Fibroblast of skin of scalp (primary cell): Measurements from ENCODE around the gene SCMH1.
"Not testable (repeated sequence)": the region's sequence is repeated elsewhere in the genome, so short reads cannot be mapped to it uniquely, and the experiment has no call there.

Experiments used
- DNase-seq: peaks from one replicate; pipeline ENCODE4 v3.0.0-alpha.2; 2013

SCMH1 gene

DNA sequence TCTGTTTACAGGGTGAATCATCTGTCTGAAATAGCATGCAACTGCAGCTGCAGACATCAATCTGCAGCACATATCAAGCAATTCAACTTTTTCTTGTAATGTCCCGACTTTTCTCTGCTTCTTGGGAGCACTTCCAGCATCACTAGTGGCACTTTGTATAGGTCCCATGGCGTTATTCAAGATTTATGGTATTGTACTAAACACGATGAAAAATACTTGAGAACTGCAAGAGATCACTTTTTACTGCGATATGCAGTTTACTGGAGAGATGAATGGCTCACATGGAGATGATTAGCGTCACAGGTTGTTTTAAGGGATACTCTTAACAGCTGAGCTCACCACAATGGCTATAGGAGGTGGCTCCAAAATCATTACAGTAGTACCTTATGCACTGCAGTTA lies 7.2 kb upstream of the SCMH1 start:
- no peak for DNase-seq

DNA sequence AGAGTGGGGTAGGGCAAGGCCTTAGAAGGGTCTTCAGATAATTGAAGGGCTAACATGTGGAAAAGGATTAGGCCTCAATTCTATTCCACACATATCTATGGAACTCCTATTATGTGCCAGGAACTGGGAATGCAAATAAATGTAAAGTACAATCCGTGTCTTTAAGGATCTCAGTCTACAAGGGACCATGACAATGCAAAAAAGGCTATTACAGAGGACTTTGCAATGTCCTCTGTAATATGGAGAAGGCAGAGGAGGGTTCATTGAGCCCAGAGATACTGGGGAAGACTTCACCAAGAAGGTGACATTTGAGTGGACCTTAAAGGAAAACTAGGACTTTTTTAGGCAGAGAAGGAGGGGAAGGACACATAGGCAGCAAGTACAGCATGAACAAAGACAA lies 4.5 kb upstream of the SCMH1 start:
- no peak for DNase-seq

GRCh38 chr1:41245659-41246058 lies 3.6 kb upstream of the SCMH1 start:
- no peak for DNase-seq

DNA sequence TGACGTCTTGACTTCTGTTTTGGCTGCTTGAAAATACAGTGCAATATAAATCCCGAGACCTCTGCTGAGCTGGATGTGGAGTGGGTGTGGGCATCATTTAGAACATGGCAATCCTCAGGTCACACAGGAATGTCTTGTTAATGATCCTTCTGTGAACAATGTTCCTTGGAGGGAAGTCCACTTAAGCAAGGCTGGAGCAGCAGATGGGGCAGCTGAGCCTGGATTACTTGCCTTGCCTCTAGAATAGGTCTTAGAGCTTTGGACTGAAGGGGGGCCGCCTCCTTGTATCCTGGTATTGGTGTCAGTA lies 926 bp upstream of the SCMH1 start:
- DNase-seq: no peak

- no peak for DNase-seq
Observed at GRCh38 chr1:41242342-41243078, 404 bp upstream of the SCMH1 start.

GRCh38 chr1:41241354-41241748 lies 755 bp downstream of the SCMH1 start:
- DNase-seq: peak; percentile 53

DNA sequence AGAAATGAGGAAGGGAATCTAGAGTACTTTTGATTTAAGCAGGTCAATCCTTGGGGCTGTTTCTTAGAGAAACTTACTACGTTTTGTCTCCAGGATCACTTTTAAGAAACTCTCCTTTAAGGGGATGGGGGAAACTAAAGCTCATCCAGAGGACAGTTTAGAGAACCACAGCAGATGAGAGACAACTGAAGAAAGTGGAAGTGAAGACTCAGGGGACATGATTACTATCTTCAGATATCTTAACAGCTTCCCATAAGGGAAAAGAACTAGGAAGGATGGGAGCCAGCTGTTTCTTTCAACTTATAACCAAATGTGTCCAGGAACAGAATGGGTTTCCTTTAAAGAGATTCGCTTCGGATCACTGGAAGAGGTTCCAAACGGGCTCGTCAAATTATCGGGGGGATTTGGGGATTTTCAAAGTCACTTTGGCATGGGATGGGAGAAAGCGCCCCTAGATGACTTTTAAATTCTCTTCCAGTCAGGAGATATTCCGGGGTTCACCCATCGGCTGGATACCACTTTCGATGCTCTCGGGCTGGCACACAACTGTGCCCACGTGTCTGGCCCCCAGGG lies 1.2 kb downstream of the SCMH1 start:
- peak; percentile 27 for DNase-seq

DNA sequence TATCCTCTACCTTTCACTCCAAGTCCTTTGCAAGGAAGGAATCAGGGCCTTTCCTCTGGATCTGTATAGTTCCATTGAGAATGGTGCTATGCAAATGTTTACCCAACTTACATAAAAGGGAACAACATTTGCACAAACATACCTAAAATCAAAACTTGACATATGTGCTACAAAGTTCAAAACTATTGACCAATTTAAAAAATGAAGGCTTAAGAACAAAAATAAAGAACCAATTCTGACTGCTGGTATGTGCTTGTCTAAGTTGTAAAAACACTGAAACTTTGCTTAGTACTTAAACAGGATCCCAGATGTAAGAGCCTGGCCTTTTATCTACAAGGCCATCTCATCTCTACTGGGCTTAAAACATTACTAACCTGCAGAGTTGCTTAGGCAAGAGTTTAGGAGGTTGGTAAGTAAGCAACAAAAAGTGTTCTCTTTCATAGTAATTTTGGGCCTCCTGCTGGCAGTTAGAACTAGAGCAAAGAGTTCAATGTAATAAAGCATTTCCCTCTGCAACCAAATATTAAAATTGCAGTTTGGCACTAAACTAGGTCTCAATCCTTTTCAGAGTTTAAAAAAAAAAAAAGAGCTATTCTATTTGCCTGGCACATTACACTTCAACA lies 2.0 kb downstream of the SCMH1 start:
- peak; percentile 63 for DNase-seq

DNA sequence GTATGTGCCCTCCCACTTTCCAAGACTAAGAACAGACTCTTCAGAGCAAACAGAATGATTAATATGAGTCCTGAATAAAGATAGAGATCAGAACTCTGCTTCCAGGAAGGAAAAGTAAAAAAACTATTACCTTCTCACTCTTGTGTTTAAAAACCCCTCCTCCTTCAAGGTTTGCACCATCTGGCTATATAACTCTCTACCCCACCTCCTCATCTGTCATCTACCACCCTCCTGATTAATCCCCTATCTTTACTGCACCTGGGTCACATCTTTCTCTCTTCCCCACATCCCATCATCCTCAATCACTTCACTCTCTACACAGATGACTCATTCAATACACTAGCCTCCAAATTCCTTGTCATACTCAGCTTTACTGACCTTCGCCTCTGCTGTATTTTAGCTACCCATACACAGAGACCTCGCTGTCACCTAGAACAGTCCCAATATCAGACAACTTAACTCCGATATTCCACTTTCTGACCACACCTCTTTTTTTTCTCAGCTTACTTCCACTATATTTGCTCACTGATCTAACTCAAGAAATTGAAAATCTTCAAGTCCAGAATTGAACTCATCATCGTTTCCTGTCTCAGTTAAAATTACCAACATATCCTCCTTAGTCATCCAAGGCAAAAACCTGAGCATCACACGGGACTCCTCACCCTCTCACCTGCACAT lies 3.7 kb downstream of the SCMH1 start:
- no peak for DNase-seq

DNA sequence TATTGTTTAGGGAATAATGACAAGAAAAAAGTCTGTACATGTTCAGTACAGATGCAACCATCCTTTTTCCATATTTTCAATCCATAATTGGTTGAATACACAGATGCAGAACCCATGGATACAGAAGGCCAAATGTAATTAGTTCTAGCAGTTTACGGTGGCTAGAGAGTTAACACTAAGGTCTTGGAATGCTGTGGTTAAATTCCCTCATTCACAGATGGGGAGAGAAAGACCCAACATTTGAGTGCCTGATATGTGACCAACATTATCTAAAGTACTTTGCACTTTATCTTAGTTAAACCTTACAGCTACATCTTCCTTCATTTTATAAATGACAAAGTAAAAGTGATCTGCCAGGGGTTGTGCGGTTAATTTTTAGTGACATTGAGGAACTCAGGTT lies 5.3 kb downstream of the SCMH1 start:
- DNase-seq: peak; percentile 35

- no peak for DNase-seq
Observed at GRCh38 chr1:41235893-41236292, 6.2 kb downstream of the SCMH1 start.

GRCh38 chr1:41233708-41234107 lies 8.4 kb downstream of the SCMH1 start:
- DNase-seq: no peak

DNA sequence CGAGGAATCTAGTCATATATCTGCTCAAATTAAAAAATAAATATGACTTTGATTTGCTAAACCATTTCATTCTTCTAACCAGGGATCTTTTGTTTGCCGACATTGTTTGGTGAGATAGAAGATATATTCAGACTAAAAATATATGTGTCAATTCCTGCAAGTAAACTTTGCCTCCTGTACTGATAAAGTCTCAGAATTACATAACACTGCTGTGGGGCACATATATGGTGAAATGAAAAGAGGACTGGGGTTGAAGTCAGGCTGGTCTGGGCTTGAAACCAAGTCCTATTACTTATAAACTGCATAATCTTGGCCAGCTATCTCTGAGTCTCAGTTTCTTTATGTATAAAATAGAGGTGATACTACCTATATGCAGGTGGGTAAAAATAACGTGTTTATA lies 9.8 kb downstream of the SCMH1 start:
- no peak for DNase-seq

DNA sequence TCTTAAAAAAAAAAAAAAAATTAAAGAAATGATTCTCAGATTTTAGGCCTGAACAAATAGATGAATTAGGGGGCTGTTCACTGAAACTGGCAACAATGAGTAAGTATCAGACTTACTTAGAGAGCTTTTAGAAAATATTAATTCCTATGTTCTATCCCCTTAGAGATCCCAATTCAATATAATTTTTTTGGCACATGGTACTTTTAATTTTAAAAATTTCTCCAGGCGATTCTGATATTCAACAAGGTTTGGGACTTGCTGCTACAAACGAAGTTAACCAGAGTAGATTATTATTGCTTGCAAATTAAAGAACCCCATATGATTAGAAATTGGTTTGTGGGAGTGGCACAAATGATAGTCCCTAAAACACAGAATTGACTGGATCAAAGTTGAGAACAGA lies 11.4 kb downstream of the SCMH1 start:
- DNase-seq: no peak

- not testable (repeated sequence) for DNase-seq
Observed at GRCh38 chr1:41229219-41229618, 12.9 kb downstream of the SCMH1 start.

DNA sequence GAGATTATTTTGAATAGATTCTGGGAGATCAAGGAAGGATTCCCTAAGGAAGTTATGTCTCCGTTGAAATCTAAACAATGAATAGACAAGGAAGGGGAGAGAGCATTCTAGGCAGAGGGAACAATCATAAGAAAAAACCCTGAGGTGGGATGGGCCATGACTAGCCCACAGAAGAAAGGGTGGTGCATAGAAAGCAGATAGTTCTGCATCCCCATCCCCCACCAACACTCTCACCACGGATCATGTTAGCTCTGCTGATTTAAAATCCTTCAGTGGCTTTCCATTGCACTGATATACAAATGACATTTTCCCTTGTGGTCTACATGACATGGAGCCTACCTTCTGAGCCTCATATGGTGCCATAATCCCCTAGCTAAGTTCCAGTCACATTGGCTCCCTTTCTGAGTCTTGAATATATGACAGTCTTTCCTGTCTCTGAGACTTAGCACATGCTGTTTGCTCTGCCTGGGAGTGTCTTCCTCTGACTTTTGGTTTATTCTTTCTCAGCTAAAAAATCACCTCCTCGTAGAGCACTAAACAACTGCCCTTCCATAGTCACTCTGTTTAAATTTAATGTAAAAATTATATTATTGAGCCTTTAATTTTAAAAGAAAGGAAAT lies 15.2 kb downstream of the SCMH1 start:
- DNase-seq: no peak

GRCh38 chr1:41225495-41225894 lies 16.6 kb downstream of the SCMH1 start:
- DNase-seq: no peak

- no peak for DNase-seq
Observed at GRCh38 chr1:41222496-41222895, 19.6 kb downstream of the SCMH1 start.

DNA sequence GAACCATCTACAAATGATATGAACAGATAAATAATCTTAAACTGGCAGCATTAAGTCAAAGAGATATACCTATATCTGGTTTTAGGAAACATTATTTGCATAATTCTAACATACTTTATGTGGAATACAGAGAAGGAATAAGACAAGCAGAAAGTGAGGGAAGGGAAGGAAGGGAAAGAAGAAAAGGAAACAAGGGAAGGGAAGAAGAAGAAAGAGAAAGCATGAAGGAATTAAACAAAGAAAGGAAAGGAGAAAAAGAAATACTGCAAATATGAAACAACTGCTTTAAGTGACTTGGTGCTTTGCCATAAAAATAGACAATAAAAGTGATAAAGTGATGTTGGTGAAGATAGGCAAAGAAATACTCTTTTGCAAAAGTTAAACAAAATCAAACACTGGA lies 20.1 kb downstream of the SCMH1 start:
- DNase-seq: no peak

DNA sequence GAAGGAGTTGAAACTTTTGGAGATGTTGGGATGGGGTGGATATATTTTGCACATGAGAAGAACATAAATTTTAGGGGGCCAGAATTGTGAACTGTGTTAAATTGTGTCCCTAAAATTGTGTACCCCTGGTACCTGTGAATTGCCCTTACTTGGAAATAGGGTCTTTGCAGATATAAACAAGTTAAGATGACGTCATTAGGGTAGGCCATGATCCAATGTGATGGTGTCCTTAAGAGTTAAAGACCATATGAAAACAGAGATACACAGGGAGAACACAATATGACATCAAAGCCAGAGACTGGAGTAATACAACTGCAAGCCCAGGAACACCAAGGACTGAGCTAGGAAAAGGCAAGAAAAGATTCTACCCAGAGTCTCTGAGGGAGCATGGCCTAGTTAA lies 24.0 kb downstream of the SCMH1 start:
- no peak for DNase-seq

- no peak for DNase-seq
Observed at GRCh38 chr1:41217441-41217840, 24.7 kb downstream of the SCMH1 start.

GRCh38 chr1:41215623-41216022 lies 26.5 kb downstream of the SCMH1 start:
- DNase-seq: no peak

DNA sequence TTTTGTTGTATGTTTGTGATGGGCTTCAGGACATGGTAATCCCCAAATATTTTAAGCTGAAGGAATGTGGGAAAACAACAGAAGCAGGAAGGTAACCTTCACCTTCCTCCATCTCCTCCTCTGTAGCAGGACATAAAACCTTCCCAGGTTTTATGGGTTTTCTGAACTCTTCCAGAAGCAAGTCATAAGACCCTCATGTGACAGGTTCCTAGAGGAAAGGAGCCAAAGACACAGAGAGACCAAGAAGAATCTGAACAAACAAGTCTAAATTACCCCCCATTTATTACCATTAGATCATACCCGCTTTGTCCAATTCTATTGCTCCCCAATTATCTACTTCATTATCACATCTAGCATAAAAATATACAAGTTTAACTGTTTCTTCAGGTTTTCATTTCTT lies 28.8 kb downstream of the SCMH1 start:
- DNase-seq: no peak
